OCI-M2 (cell line): ENCODE results near the gene C1R.
"Not testable (repeated sequence)": the region's sequence is repeated elsewhere in the genome, so short reads cannot be mapped to it uniquely, and the experiment has no call there.

Experiments used
- DNase-seq: peaks from one replicate; lab custom pipeline; 2025; ENCODE audit not compliant: unreplicated experiment; lab: John Stamatoyannopoulos, UW

C1R gene

GRCh38 chr12:7069386-7069785 is 22.9 kb downstream of the C1R start:
- no peak for DNase-seq

DNA sequence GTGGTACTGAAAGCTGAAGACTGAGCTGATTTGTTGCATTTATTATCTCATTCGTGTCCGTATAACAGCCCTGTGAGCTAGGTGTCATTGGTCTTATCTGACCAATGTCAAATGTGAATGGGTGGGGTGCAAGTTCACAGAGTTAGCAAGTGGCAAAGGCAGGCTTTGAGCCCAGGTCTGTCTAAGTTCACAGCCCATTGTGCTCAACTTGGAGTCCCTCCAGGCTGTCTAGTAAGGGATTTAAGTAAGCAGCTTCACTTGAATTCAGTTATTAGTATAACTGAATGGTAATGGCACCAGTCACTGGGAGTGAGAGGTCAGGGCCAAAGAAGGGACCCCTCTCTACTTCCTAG is 23.3 kb downstream of the C1R start:
- DNase-seq: no peak

- DNase-seq: no peak
Measured at GRCh38 chr12:7068240-7068993, 23.8 kb downstream of the C1R start.

DNA sequence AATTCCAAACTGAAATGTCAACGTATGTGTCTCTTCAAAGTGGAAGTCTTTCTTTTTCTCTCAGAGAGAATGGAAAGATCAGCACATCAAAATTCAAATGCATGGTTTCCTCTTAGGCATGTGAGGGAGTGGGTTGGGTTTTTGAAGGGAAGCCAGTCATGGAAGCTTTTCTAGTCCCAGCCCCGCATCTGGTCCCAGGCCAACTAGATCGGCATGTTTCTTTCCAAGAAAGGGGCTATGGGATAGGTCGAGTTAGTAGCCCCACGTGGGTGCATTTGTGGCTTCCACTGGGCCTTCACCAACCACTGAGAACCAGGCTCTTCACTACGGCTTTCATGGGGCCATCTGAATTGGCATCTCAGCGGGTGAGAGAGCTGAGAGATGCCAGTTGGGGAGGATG is 25.1 kb downstream of the C1R start:
- DNase-seq: no peak

DNA sequence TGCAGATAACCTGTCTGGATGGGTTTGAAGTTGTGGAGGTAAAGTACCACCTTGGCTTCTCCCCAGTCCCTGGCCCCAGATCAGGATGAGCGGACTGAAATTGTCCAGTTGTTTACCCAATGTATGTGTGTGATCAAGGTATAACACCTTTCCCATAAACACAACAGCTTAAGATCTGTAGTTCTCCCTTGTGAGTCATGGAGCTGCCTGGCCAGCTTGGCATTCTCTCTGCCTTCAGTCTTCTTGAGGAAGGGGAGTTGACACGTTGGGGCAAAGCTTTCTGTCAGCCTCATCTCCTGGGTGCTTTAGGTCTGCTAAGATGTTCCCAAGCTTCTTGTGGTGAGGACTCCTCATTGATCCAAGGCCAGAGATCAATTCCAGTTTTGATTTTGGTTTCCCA is 25.6 kb downstream of the C1R start:
- DNase-seq: no peak

GRCh38 chr12:7065073-7065623 is 27.1 kb downstream of the C1R start:
- no peak for DNase-seq

DNA sequence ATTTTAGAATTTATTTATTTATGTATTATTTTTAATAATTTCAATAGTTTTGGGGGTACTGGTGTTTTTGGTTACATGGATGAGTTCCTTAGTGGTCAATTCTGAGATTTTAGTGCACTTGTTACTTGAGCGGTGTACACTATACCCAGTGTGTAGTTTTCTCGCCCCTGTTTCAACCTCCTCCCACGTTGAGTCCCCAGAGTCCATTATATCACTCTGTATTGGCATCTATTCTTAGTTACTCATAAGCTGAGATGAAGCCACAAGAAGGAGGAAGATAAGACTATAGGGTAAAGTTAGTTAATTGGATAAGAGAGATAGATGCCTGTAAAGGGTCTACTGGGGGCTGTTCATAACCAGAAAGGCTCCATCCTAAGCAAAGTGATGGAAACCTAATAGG is 27.7 kb downstream of the C1R start:
- no peak for DNase-seq

DNA sequence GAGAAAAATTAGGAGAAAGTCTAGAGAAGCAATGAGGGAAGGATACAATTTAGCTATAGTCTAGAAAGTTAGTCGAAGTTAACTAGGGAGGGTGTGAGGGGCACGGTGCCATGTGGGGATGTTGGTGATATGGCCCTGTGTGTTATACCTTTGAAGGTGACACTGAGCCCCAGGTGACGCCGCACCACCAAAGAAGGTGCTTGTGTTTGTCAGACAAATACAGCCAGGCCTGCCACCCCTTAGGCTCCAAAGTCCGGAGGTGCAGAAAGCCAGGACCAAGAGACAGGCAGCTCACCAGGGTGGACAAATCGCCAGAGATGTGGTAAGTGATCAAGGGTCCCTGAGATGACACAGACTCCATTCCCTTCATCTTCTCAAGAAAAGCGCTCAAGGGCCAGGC is 30.6 kb downstream of the C1R start:
- DNase-seq: no peak

GRCh38 chr12:7061138-7061537 is 31.1 kb downstream of the C1R start:
- DNase-seq: no peak

GRCh38 chr12:7060353-7060954 is 31.8 kb downstream of the C1R start, which contains the start of gene C1S:
C1S (plus strand) TSS chr12:7060718; CDS start chr12:7061913, 1,195 bp downstream.
- no peak for DNase-seq

DNA sequence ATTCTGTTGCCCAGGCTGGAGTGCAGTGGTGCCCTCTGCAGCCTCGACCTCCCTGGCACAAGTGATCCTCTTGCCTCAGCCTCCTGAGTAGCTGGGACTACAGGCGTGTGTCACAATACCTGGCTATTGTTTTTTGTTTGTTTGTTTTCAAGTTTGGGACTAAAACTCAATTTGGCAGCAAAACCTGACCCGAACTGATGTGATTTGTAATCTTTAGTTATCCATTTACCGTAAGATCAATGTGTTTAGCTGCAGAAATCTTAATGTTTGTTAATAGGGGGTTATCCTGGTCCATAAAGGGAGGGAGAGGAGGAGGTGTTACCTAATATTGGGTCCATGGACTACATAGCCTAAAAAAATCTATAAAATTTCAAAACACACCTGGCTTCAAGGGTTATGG is 32.5 kb downstream of the C1R start:
- no peak for DNase-seq

DNA sequence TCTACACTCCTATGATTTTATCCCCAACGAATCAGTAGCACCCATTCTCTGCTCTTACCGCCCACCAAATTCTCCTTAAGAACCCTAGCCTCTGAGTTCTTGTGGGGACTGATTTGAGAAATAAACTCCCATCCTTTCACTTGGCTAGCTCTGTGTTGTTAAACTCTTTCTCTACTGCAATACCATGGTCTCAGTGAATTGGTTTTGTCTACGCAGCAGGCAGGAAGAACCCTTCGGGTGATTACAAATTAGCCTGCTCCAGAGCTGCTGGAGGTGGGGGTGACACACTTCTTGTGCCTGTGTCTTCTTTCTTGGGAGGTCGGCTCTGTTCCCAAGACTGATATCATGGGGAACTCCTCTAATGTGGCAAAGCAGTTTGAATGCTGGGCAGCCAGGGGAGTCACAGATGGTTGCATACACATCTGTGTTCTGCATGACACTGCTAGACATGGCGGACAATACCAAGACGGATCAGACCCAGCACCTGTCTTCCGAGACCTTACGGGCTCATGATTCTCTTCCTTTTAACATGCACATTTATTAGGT is 33.3 kb downstream of the C1R start:
- DNase-seq: no peak

GRCh38 chr12:7058163-7058845 is 33.9 kb downstream of the C1R start:
- DNase-seq: no peak

DNA sequence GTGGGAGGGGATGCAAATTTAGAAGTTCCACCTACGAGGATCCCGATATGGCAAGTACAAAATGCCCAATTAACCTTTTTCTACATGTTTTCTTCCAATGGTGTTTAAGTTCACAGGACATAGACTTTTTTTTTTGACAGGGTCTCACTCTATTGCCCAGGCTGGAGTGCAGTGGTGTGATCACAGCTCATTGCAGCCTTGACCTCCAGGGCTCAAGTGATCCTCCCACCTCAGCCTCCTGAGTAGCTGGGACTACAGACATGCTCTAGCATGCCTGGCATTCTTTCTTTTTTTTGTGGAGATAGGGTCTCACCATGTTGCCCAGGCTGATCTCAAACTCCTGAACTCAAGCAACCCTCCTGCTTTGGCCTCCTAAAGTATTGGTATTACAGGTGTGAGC is 36.5 kb downstream of the C1R start:
- not testable (repeated sequence) for DNase-seq

DNA sequence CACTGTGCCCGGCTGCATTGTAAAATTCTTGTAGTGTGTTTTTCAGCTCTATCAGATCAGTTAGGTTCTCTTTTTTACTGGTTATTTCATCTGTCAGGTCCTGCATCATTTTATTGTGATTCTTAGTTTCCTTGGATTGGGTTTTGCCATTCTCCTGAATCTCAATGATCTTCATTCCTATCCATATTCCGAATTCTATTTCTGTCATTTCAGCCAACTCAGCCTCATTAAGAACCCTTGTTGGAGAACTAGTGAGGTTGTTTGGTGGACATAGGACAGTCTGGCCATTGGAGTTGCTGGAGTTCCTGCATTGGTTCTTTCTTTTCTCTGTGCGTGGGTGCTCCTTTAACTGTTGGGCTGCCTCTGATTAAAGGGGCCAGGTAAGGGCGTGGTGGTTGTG is 37.3 kb downstream of the C1R start:
- no peak for DNase-seq

DNA sequence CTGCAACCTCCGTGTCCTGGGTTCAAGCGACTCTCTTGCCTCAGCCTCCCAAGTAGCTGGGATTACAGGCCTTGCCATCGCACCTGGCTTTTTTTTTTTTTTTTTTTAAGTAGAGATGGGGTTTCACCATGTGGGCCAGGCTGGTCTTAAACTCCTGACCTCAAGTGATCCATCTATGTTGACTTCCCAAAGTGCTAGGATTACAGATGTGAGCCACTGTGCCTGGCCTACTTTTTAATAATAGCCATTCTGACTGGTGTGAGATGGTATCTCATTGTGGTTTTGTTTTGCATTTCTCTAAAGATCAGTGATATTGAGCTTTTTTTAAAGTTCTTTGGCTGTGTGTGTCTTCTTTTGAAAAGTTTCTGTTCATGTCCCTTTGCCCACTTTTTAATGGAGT is 42.3 kb downstream of the C1R start:
- DNase-seq: not testable (repeated sequence)

GRCh38 chr12:7049445-7049951 is 42.7 kb downstream of the C1R start:
- DNase-seq: not testable (repeated sequence)

DNA sequence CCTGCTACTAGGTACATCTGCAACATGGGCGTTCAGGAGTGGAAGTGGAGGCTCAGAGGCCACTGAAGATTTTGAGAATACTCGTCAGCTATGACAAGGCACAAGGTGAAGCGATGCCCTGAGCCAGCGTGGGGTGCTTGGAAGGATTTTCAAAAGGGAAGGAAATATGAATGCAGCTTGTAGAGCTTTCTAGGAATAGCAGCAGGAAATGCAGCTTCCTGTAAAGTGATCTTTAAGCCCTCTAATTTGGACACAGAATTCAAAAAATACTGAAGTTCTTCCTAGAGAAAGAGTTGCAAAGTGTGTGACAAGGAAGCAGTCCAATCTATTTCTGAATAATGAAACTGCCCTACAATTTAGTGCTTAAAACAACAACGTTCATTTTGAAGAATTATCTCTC is 44.9 kb downstream of the C1R start:
- no peak for DNase-seq

DNA sequence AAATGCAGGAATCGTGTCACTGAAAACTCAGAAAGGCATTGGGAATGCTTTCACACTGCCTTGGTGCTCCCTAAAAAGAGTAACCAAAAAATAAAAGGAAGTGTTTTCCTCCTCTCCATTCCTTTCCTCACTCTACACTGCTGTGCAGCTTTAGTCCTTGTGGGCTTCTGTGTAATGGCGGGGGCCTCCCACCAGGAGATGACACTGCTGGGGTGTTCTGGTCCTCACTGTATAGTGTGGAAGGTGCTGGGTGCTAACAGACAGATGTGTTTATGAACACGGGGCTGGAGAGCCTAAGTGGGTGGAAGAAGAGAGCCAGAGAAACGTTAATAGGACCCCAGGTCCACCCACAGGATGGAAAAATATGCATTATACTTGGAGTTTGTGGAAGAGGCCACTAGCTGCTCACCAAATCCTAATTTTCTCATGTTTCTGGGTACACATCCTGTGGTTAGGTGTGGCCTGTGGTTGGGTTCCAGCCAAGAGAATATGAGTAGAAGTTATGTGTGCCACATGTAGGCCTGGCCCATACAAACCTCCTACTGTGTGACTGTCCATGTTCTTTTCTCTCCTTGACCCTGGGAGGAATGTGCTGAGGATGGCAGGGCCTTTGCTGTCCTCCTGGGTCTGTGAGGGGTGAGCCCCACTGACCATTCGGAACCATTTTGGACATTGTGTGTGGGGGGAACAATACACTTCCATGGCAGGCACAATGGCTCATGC is 45.7 kb downstream of the C1R start:
- DNase-seq: no peak

DNA sequence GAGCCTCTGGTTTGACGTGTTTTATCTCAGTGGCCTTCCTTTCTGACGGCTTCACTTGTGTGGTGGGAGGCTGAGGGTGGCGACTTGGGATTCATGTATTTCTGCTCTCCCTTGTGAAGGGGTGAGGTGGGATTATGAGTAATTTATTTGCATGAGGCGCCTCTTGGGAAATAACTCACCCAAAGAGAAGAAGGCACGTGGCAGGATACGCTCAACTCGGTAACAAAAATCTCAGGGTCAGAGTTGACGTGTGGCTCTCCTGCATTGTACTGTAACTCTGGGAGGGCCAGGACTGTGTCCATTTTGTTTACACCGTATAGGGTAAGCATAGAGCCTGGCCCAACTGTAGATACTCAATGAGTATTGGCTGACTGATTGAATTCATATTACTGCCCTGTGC is 46.3 kb downstream of the C1R start:
- no peak for DNase-seq

GRCh38 chr12:7042842-7043241 is 49.4 kb downstream of the C1R start:
- no peak for DNase-seq
